Esophagus squamous epithelium (tissue), 5 donors: ENCODE measurements around the gene PACS2. TPM values are rescaled to one million over a fixed set of nuclear protein-coding genes. Genes with fewer than 3 reads are reported as not detected.

ENCODE experiments used
- DNase-seq: peaks from one replicate; lab custom pipeline; 2025; lab: John Stamatoyannopoulos, UW
- H3K27ac ChIP-seq, 4 donors: fragments of 200-600 bp; sonication (generic); one replicate each; pipeline ENCODE4 v1.5.1; 2016 to 2019; ENCODE audit warnings: mild to moderate bottlenecking in 1 of 4
- H3K27me3 ChIP-seq, 4 donors: fragments of 200-600 bp; sonication (generic); 1 replicate in 3 of 4; 2 replicates in 1 of 4; pipeline versions ENCODE4 v1.5.1 to v1.6.0; 2017 to 2021; ENCODE audit warnings: antibody characterized with exemption in 1 of 4
- H3K36me3 ChIP-seq, 3 donors: fragments of 200-600 bp; sonication (generic); one replicate each; pipeline ENCODE4 v1.5.1; 2016 to 2019
- H3K4me1 ChIP-seq, 3 donors: fragments of 200-600 bp; sonication (generic); one replicate each; pipeline ENCODE4 v1.5.1; 2017 to 2019
- H3K4me3 ChIP-seq, 4 donors: fragments of 200-600 bp; sonication (generic); 1 replicate in 3 of 4; 2 replicates in 1 of 4; pipeline ENCODE4 v1.5.1; 2016 to 2019; ENCODE audit warnings: mild to moderate bottlenecking in 2 of 4, moderate library complexity in 1 of 4
- H3K9me3 ChIP-seq, 3 donors: fragments of 200-600 bp; sonication (generic); one replicate each; pipeline ENCODE4 v1.5.1; 2016 to 2019
- CTCF ChIP-seq, 6 experiments: fragments of 450-650 bp in 4 of 6; fragments of 200-600 bp in 2 of 6; sonication (generic) in 2 of 6; IDR thresholded peaks; one replicate each; pipeline ENCODE4 v1.5.1; 2016 to 2019; ENCODE audit warnings: antibody characterized with exemption in 6 of 6, mild to moderate bottlenecking in 4 of 6, moderate library complexity in 4 of 6
- POLR2A ChIP-seq, 4 donors: fragments of 450-650 bp; IDR thresholded peaks; one replicate each; pipeline ENCODE4 v1.6.1; 2017; ENCODE audit warnings: antibody characterized with exemption in 4 of 4, mild to moderate bottlenecking in 4 of 4, moderate library complexity in 3 of 4
- whole genome bisulfite sequencing, 2 donors: methylation state at CpG; one replicate each; pipeline ENCODE4 v1.1.5; 2018; 5-methylcytosine and 5-hydroxymethylcytosine counted together
- intact Hi-C: fragments of 100-400 bp; cut with DNase I; formaldehyde crosslinking; loops from one replicate; pipeline ENCODE4 v1.15.0; 2022
- total RNA-seq, 4 donors: library from RNA; depleted of rRNA; stranded (reverse); fragments of >200 nt; gene quantifications; one replicate each; pipeline ENCODE4 v1.1.0, GENCODE V29; 2016
- donor health status: DM: yes; HTN: yes; CAD: no.

The PACS2 gene
- total RNA-seq, 4 donors from 2014 or later = 20.2 to 42.3 (median 30.9) TPM

- no peaks in the 10 kb centered on the region for H3K36me3 ChIP-seq
- WGBS, 2 donors = 80 to 86% methylated on average over 7 to 11 of the region's 13 CpGs
- H3K27me3 ChIP-seq = no peaks in the 10 kb centered on the region
- H3K4me3 ChIP-seq = no peak overlapping the region
- TF ChIP-seq CTCF (IDR thresholded peaks at IDR 0.05) = no peak
- no peak for TF ChIP-seq POLR2A (IDR thresholded peaks at IDR 0.05)
- no peak for DNase-seq
- H3K4me1 ChIP-seq = peaks cover 34 to 44% (median 36%) of the 10 kb centered on the region in 3 donors
- H3K9me3 ChIP-seq = no peaks in the 10 kb centered on the region
- peak overlapping the region in 3 of 4 donors; percentile 93 to 99 (median 97) for H3K27ac ChIP-seq
- intact Hi-C loops = no loop called here
Observed at GRCh38 chr14:105312973-105313372, 1.6 kb upstream of the PACS2 start.

GRCh38 chr14:105313381-105314286, 914 bp upstream of the PACS2 start:
- Histone ChIP-seq H3K27me3 (no peaks in the 10 kb centered on the region), H3K27ac (peak overlapping the region; percentile 87 to 99 (median 95)), H3K9me3 (no peaks in the 10 kb centered on the region), H3K36me3 (no peaks in the 10 kb centered on the region), H3K4me1 (peaks cover 34 to 47% (median 38%) of the 10 kb centered on the region in 3 donors), H3K4me3 (peak overlapping the region; percentile 49 to 89 (median 68))
- DNase-seq = no peak
- intact Hi-C loops = no loop called here
- WGBS, 2 donors = 15 to 21% methylated on average over 8 to 9 of the region's 48 CpGs
- TF ChIP-seq POLR2A (IDR thresholded peaks at IDR 0.05) (no peak), CTCF (IDR thresholded peaks at IDR 0.05) (no peak)

GRCh38 chr14:105315211-105315721, 718 bp downstream of the PACS2 start:
- Histone ChIP-seq H3K27me3 (no peaks in the 10 kb centered on the region), H3K4me1 (peaks cover 34 to 47% (median 38%) of the 10 kb centered on the region in 3 donors), H3K27ac (peak overlapping the region; percentile 65 to 89 (median 78)), H3K36me3 (no peaks in the 10 kb centered on the region), H3K4me3 (peak overlapping the region; percentile 68 to 91 (median 79)), H3K9me3 (no peaks in the 10 kb centered on the region)
- no peak for DNase-seq
- intact Hi-C loops = no loop called here
- TF ChIP-seq POLR2A (IDR thresholded peaks at IDR 0.05) (no peak), CTCF (IDR thresholded peaks at IDR 0.05) (peak in 1 of 6 experiments; percentile 3)
- WGBS, 2 donors = no CpG with 5 or more reads among the region's 54 CpGs

- Histone ChIP-seq H3K4me1 (peaks cover 34 to 47% (median 38%) of the 10 kb centered on the region in 3 donors), H3K4me3 (peak overlapping the region; percentile 68 to 91 (median 79)), H3K9me3 (no peaks in the 10 kb centered on the region), H3K36me3 (no peaks in the 10 kb centered on the region), H3K27ac (peak overlapping the region; percentile 65 to 89 (median 78)), H3K27me3 (no peaks in the 10 kb centered on the region)
- no peak for TF ChIP-seq POLR2A (IDR thresholded peaks at IDR 0.05)
- no peak for TF ChIP-seq CTCF (IDR thresholded peaks at IDR 0.05)
- DNase-seq = no peak
- intact Hi-C loops = no loop called here
- WGBS, 2 donors = 38 to 53% methylated on average over 3 to 4 of the region's 15 CpGs
Observed at GRCh38 chr14:105315941-105316576, 1.5 kb downstream of the PACS2 start.
